Thymus (tissue), 11 donors: ENCODE data around the gene TMPRSS9. TPM values are rescaled to one million over a fixed set of nuclear protein-coding genes. Genes with fewer than 3 reads are reported as not detected.
"Not testable (repeated sequence)": the region's sequence is repeated elsewhere in the genome, so short reads cannot be mapped to it uniquely, and the experiment has no call there.

Experiments
- DNase-seq, 9 donors: peaks; one replicate each; pipeline ENCODE4 v3.0.0-alpha.2; 2013; ENCODE audit warnings: low spot score in 9 of 9, low read depth in 6 of 9, missing footprints in 1 of 9
- H3K27ac ChIP-seq, 2 donors: one replicate each; pipeline ENCODE4 v1.5.1; 2013; ENCODE audit warnings: control low read depth in 1 of 2, low read depth in 1 of 2, low read length in 1 of 2, mild to moderate bottlenecking in 1 of 2, moderate library complexity in 1 of 2
- H3K27me3 ChIP-seq, 2 donors: one replicate each; pipeline ENCODE4 v1.5.1; 2013; ENCODE audit warnings: low read length in 1 of 2; ENCODE audit not compliant: control insufficient read depth in 2 of 2, insufficient read depth in 1 of 2
- H3K36me3 ChIP-seq, 2 donors: one replicate each; pipeline ENCODE4 v1.5.1; 2013; ENCODE audit warnings: low read length in 1 of 2, mild to moderate bottlenecking in 1 of 2, moderate library complexity in 1 of 2; ENCODE audit not compliant: control insufficient read depth in 2 of 2, insufficient read depth in 2 of 2
- H3K4me1 ChIP-seq, 2 donors: one replicate each; pipeline ENCODE4 v1.5.1; 2013; ENCODE audit warnings: low read length in 2 of 2; ENCODE audit not compliant: control insufficient read depth in 2 of 2, insufficient read depth in 2 of 2
- H3K4me3 ChIP-seq, 2 donors: one replicate each; pipeline ENCODE4 v1.5.1; 2013; ENCODE audit warnings: low read length in 2 of 2, control low read depth in 1 of 2, mild to moderate bottlenecking in 1 of 2
- H3K9me3 ChIP-seq, 2 donors: one replicate each; pipeline ENCODE4 v1.5.1; 2013; ENCODE audit warnings: low read length in 1 of 2, mild to moderate bottlenecking in 1 of 2; ENCODE audit not compliant: control insufficient read depth in 2 of 2, insufficient read depth in 1 of 2
- WGBS: extraction: QIAGEN DNeasy Blood & Tissue Kit; methylation state at CpG from one replicate; pipeline ENCODE4 v1.1.7; 2013; 5-methylcytosine and 5-hydroxymethylcytosine counted together
- polyA plus RNA-seq: library from polyadenylated mRNA; stranded (reverse); fragments of 200-250 nt; gene quantifications from one replicate; pipeline ENCODE4 v1.2.3, GENCODE V29; 2013
- total RNA-seq: library from RNA; stranded (reverse); fragments of 120-200 nt; gene quantifications from one replicate; pipeline ENCODE4 v1.2.4, GENCODE V29; 2013
- donor health status: healthy.

TMPRSS9 gene
- total and polyA plus RNA-seq, 2 donors = 0.09 to 0.18 TPM

GRCh38 chr19:2461751-2462634 lies 101.9 kb downstream of the TMPRSS9 start:
- WGBS = 6% methylated on average over 62 of the region's 62 CpGs
- H3K27ac ChIP-seq = no peak overlapping the region

GRCh38 chr19:2462635-2463421 lies 102.8 kb downstream of the TMPRSS9 start:
- peaks cover 0 to 4% of the 10 kb centered on the region in 2 donors for H3K9me3 ChIP-seq
- H3K36me3 ChIP-seq = peaks cover 0 to 3% of the 10 kb centered on the region in 2 donors
- H3K4me1 ChIP-seq = peaks cover 11 to 23% of the 10 kb centered on the region in 2 donors
- peaks cover 0 to 16% of the 10 kb centered on the region in 2 donors for H3K27me3 ChIP-seq
- no peak overlapping the region for H3K27ac ChIP-seq
- DNase-seq = peak in 1 of 9 donors; percentile 24
- WGBS = 59% methylated on average over 46 of the region's 46 CpGs
- H3K4me3 ChIP-seq = peak overlapping the region; percentile 55 to 73

More at GRCh38 chr19:2461751-2462634, 101.9 kb downstream of the TMPRSS9 start:
- peaks cover 11 to 29% of the 10 kb centered on the region in 2 donors for H3K4me1 ChIP-seq
- peaks cover 0 to 3% of the 10 kb centered on the region in 2 donors for H3K36me3 ChIP-seq
- peaks cover 0 to 16% of the 10 kb centered on the region in 2 donors for H3K27me3 ChIP-seq
- H3K4me3 ChIP-seq = peak overlapping the region; percentile 55 to 73
- peaks cover 0 to 4% of the 10 kb centered on the region in 2 donors for H3K9me3 ChIP-seq
- peak in 3 of 9 donors; percentile 63 to 82 (median 67) for DNase-seq

DNA sequence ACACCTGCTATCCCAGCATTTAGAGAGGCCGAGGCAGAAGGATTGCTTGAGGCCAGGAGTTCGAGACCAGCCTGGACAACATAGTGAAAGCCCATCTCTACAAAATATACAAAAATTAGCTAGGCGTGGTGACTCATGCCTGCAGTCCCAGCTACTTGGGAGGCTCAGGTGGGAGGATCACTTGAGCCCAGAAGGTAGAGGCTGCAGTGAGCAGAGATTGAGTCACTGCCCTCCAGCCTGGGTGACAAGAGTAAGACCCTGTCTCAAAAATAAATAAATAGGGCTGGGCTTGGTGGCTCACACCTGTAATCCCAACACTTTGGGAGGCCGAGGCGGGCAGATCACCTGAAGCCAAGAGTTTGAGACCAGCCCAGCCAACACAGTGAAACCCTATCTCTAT lies 103.6 kb downstream of the TMPRSS9 start:
- DNase-seq, H3K9me3 ChIP-seq, H3K27ac ChIP-seq, H3K4me3 ChIP-seq, H3K36me3 ChIP-seq: not testable (repeated sequence)
- WGBS = 98% methylated on average over 5 of the region's 5 CpGs
- Histone ChIP-seq H3K4me1 (peaks cover 11 to 26% of the 10 kb centered on the region in 2 donors), H3K27me3 (peaks cover 0 to 16% of the 10 kb centered on the region in 2 donors)

DNA sequence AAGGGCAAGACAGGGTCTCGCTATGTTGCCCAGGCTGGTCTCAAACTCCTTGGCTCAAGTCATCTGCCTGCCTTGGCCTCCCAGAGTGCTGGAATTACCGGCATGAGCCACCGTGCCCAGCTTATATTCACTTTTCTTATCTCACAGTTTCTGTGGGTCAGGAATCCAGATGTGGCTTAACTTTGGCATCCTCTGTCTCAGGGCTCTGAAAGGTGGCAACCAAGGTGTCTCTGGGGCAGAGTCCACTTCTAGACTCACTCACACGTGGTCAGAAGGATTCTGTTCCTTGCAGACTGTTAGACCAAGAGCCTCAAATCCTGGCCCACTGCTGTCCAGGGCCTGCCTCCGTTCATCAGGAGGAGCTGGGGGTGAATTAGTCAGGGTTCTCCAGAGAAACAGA lies 104.3 kb downstream of the TMPRSS9 start:
- H3K36me3 ChIP-seq = peaks cover 0 to 3% of the 10 kb centered on the region in 2 donors
- WGBS = 94% methylated on average over 5 of the region's 5 CpGs
- H3K4me3 ChIP-seq = no peak overlapping the region

DNA sequence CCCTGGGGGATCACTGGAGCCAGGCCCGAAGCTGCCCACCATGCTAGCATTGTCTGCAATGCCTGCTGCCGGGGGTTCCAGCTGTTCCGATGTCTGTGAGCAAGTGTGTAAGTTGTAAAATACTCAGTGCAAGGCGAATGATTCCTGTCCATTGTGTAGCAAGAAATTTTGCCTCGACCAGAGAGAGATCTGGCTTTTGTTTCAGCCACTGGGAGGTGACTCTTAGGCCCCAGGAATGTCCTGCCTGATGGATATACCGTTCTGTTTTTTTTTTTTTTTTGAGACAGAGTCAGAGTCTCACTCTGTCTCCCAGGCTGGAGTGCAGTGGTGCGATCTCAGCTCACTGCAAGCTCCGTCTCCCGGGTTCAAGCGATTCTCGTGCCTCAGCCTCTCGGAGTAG lies 108.5 kb downstream of the TMPRSS9 start:
- no peaks in the 10 kb centered on the region for H3K9me3 ChIP-seq
- no peak for DNase-seq
- no peak overlapping the region for H3K27ac ChIP-seq
- peaks cover 7 to 16% of the 10 kb centered on the region in 2 donors for H3K4me1 ChIP-seq
- H3K4me3 ChIP-seq = no peak overlapping the region
- WGBS = 91% methylated on average over 12 of the region's 12 CpGs
- H3K27me3 ChIP-seq = no peaks in the 10 kb centered on the region
- no peaks in the 10 kb centered on the region for H3K36me3 ChIP-seq

More for the DNA sequence above, 104.3 kb downstream of the TMPRSS9 start:
- peaks cover 14 to 33% of the 10 kb centered on the region in 2 donors for H3K4me1 ChIP-seq
- H3K27me3 ChIP-seq = peaks cover 0 to 16% of the 10 kb centered on the region in 2 donors
- H3K27ac ChIP-seq = no peak overlapping the region
- H3K9me3 ChIP-seq = peaks cover 0 to 4% of the 10 kb centered on the region in 2 donors
- no peak for DNase-seq

DNA sequence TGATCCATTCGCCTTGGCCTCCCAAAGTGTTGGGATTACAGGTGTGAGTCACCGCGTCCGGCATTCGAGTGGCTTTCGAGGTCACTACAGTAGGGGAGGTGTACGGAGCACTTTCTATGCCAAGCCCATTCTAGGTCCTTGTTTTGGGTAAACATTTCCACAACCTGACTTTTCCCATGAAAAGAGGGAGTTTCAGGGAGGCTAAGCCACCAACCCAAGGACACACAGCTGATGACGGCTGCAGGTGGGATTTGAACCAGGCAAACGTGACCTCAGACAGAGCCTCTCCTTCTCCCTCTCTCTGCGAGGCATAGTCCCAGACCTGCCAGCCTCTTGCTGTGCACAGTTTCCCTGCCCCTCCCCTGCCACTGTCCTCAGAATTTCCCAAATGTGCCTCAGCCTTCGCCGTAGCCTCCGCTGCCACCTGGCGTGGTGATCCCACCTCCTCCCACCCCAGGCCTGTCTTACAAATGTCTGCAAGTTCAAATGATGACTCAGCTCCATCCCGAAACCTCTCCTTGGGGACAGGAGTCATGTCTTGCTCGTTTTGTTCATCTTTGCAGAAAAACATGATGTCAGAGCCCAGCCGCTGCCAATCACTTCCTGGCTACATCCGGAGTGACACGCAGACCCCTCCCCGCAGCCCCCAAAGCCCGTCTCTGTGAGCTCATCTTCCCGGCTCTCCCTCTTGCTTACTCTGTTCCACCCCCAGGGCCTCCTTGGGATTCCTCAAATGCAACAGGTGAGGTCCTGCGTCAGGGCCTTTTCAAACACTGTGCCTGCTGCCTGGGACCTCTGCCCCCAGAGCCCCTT lies 109.2 kb downstream of the TMPRSS9 start:
- DNase-seq = peak in 3 of 9 donors; percentile 53 to 79 (median 65)
- Histone ChIP-seq H3K27ac (peak overlapping the region in 1 of 2 donors; percentile 76), H3K9me3 (no peaks in the 10 kb centered on the region), H3K36me3 (no peaks in the 10 kb centered on the region), H3K4me3 (peak overlapping the region in 1 of 2 donors; percentile 36), H3K4me1 (peaks cover 8 to 19% of the 10 kb centered on the region in 2 donors), H3K27me3 (no peaks in the 10 kb centered on the region)
- WGBS = 41% methylated on average over 23 of the region's 23 CpGs

DNA sequence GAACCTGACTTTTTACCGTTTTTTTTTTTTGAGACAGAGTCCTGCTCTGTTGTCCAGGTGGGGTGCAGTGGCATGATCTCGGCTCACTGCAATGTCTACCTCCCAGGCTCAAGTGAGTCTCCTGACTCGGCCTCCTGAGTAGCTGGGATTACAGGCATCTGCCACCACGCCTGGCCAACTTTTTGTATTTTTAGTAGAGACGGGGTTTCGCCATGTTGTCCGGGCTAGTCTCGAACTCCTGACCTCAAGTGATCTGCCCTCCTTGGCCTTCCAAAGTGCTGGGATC lies 109.8 kb downstream of the TMPRSS9 start:
- 90% methylated on average over 8 of the region's 8 CpGs for WGBS
- H3K4me3 ChIP-seq = peak overlapping the region in 1 of 2 donors; percentile 36
- H3K36me3 ChIP-seq, H3K27me3 ChIP-seq, H3K9me3 ChIP-seq, DNase-seq: not testable (repeated sequence)
- H3K4me1 ChIP-seq = peaks cover 10 to 24% of the 10 kb centered on the region in 2 donors
- peak overlapping the region in 1 of 2 donors; percentile 76 for H3K27ac ChIP-seq

GRCh38 chr19:2474232-2475017 lies 114.4 kb downstream of the TMPRSS9 start:
- peak overlapping the region; percentile 63 to 99 for H3K4me3 ChIP-seq
- peaks cover 21 to 49% of the 10 kb centered on the region in 2 donors for H3K4me1 ChIP-seq
- 11% methylated on average over 60 of the region's 60 CpGs for WGBS
- no peaks in the 10 kb centered on the region for H3K9me3 ChIP-seq
- H3K27me3 ChIP-seq = peaks cover 0 to 24% of the 10 kb centered on the region in 2 donors
- DNase-seq = peak in 7 of 9 donors; percentile 71 to 93 (median 87)
- H3K27ac ChIP-seq = peak overlapping the region; percentile 76 to 82
- H3K36me3 ChIP-seq = peaks cover 0 to 4% of the 10 kb centered on the region in 2 donors
